GM19238 (cell line): ENCODE measurements around the gene PLXND1.

Source experiments
- DNase-seq: peaks from one replicate; pipeline ENCODE4 v3.0.0; 2011; ENCODE audit warnings: low spot score; ENCODE audit not compliant: insufficient read length

The PLXND1 gene

DNA sequence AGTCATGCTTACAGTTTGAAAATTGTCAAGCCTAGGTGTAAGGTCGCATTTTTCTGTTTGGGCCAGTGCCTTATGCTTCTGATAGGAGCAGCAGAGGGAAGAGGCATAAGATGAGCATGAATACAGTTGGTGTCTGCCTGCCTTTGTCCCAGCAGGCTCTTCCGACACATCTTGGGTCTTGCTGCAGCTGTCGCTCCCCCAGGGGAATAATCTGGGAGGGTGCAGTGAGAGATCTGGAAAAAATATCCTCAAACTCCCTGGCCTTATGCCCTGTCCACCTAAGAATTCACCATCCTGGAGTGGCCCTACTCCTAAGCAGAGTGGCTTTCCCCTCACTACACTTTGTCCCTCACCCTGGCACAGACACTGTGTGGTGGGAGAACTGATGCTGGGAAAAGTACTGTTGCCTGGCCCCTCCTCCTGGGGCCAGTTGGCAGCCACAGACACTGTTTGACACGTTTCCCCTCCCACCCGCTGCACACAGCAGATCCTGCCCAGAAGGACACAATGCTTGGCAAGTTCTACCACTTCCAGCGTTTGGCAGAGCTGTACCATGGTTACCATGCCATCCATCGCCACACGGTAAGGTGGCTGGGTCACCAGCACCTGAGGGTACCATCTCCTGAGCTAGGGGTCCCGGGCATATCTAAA lies 99.2 kb downstream of the PLXND1 start:
- no peak for DNase-seq

DNA sequence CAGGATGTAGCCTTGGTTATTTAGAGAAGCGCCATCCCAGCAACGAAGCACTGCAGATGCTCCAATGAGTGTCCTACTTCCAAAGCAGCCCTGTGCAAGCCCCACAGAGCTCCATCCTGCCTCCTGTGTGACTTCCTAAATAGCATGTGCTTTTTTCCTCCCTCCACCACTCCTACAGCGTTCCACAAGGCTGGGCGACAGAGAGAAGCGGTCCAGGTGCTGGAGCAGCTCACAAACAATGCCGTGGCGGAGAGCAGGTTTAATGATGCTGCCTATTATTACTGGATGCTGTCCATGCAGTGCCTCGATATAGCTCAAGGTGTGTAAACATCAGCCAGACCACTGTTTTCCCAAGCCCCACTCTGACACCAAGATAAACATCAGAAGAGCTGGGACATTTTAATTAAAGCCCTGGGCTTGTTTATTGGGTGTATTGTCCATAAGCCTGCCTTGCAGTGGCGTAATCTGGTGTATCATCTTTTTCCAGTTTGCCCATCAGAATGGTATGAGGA lies 100.2 kb downstream of the PLXND1 start:
- DNase-seq = no peak

DNA sequence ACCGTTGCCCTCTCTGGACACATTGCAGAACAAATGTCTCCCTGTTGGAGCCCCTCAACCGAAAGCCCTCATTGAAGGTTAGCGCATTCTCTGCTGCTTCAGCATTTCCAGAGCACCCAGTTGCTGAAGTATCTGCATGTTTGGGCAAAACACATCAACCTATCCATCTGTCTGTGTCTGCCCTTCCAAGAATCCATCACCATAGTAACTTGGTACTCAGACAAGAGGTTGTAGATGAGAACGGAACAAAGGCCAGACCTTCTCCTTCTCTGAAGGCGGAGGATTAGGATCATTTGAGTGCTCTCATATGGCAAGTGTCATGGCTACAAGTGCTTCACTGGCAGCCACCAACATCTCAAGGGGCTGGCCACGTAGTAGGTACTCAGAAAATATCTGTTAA lies 101.1 kb downstream of the PLXND1 start:
- DNase-seq = no peak
